ENCODE results near the gene CD300LG.

- TF ChIP-seq, protein P1, sequence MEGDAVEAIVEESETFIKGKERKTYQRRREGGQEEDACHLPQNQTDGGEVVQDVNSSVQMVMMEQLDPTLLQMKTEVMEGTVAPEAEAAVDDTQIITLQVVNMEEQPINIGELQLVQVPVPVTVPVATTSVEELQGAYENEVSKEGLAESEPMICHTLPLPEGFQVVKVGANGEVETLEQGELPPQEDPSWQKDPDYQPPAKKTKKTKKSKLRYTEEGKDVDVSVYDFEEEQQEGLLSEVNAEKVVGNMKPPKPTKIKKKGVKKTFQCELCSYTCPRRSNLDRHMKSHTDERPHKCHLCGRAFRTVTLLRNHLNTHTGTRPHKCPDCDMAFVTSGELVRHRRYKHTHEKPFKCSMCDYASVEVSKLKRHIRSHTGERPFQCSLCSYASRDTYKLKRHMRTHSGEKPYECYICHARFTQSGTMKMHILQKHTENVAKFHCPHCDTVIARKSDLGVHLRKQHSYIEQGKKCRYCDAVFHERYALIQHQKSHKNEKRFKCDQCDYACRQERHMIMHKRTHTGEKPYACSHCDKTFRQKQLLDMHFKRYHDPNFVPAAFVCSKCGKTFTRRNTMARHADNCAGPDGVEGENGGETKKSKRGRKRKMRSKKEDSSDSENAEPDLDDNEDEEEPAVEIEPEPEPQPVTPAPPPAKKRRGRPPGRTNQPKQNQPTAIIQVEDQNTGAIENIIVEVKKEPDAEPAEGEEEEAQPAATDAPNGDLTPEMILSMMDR (IDR thresholded peaks at IDR 0.05): no peak
- no peak for TF ChIP-seq POLR2A (IDR thresholded peaks at IDR 0.05)
These were observed 23.5 kb upstream of the CD300LG start for GRCh38 chr17:43823350-43824084.

Data from body of pancreas (tissue), 4 donors.